HCT116 (cell line): Measurements from ENCODE around the gene GUCA2B. TPM values are rescaled to one million over a fixed set of nuclear protein-coding genes. Genes with fewer than 3 reads are reported as not detected.

Source experiments
- total RNA-seq: library from RNA; stranded (reverse); gene quantifications from one replicate; pipeline ENCODE4 v1.2.1, GENCODE V29; 2021; ENCODE audit not compliant: unreplicated experiment

GUCA2B gene
- total RNA-seq, 1 experiment from 2014 or later = not detected

Other genes starting within 250 kb of the GUCA2B start
- gene HIVEP3, start 234.5 kb upstream of the GUCA2B start, total RNA-seq = 7.1 TPM
- not detected for gene GUCA2A, start 11.3 kb downstream of the GUCA2B start, total RNA-seq
- 51.1 TPM for gene FOXJ3, start 181.8 kb downstream of the GUCA2B start, total RNA-seq
- 4.9 TPM for gene RIMKLA, start 227.4 kb downstream of the GUCA2B start, total RNA-seq